Stimulated activated CD8-positive, alpha-beta memory T cell treated with anti-CD3 and anti-CD28 coated beads, Interleukin-15, amount 100 ng/mL, for 24 hours (primary cell): ENCODE measurements around the gene SLC8A1.

ENCODE experiments used
- DNase-seq: peaks from one replicate; pipeline ENCODE4 v3.0.0-alpha.2; 2020; ENCODE audit warnings: low read depth

SLC8A1 gene

DNA sequence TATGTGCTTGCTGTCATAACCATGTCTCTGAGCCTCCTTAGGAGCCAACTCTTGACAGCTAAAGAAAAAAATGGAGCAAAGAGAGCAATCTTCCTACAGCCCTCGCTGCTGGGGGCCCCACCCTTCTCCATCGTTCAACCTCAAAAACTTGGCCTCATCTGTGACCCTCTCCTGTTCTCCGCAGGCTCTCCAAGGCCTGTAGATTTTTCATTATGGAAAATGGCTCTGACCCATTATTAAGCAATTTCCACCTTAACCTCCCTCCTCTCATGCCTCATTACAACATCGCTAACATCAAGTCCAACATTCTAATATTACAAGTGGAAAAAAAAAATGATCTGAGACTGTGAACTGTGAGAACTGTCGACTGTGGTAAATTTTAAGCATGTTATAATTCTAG is 98.7 kb downstream of the SLC8A1 start:
- no peak for DNase-seq

DNA sequence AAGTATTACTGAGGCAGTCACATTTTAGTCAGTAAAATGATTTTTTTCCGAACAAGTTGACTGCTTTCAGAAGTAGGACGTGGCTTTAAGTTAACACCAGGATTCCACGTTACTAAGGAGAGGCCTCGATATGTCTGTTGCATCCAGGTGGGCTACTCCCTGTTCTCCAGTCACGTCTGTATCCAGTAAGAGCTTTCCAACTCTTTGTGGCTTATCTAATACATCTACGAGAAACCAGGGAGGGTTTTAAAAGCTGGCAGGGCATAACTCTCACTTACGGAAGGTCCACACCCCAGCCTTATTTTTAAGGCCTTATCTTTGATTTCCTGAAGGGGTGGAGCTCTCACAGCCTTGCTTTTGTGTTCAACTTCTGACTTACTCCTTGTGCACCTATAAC is 99.2 kb downstream of the SLC8A1 start:
- no peak for DNase-seq

DNA sequence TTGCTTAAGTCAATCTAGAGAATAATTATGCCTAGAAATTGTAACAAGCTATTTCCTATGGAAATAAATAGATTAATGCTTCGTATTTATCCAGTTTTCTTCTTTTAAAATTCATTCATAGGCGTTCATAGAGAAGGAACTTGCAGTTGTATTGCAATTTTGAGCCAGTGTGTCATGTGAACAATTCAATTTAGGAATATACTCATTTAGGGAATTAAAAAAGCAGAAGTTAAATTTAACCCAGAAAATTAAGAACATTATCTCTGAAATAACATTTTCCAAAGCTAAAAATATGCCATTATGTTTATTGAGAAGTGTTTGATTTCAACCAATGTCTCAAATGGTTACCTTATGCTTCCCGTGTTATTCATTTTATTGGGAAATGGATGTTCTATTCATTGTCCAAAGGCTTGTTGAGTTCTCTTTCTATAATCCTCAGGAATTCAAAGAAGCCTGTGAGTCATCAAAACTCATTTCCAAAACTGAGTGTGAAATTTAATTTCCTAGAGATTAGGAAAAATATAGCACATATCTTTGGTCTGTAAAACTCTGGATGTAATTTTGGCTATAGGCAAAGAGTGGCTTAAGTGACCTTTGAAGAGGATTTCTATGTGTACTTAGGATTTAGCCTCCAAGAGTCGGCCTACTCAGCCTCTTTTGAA is 99.7 kb downstream of the SLC8A1 start:
- DNase-seq = no peak

DNA sequence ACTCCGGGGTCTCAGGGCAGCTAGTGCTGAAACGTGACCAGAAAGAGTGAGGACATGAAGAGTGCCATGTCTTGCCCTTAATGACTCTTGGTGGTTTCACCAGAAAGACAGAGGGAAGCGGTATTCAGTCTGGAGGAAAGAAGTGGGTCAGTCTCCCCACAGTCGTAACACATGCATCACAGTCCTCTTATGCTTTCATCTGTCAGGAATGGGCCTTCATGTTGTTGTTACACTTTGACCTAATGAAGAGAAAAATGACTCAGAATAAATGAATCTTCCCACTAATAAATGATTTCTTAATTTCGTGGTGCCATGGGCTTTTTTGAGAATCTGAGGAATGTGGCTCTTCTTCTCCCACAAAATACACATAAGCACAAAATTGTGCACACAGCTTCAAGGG is 103.2 kb downstream of the SLC8A1 start:
- DNase-seq = no peak

DNA sequence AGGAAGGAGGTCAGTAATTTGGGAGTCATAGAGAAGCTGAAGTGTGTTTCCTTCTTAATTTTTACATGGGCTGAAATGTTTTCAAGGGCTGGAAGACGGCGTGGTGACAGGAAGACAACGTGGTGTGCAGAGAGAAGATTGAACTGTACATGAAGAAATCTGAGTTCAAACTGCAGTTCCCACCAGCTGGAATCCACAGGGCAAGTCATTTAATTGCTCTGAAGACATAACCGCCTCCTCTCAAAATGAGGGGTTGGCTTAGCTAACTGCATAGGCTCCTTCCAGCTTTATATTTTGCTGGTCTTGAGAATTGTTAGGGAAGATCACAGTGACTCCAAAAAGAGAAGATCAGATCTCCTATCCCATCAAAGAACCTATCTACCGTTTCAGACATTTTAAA is 103.9 kb downstream of the SLC8A1 start:
- DNase-seq = no peak

DNA sequence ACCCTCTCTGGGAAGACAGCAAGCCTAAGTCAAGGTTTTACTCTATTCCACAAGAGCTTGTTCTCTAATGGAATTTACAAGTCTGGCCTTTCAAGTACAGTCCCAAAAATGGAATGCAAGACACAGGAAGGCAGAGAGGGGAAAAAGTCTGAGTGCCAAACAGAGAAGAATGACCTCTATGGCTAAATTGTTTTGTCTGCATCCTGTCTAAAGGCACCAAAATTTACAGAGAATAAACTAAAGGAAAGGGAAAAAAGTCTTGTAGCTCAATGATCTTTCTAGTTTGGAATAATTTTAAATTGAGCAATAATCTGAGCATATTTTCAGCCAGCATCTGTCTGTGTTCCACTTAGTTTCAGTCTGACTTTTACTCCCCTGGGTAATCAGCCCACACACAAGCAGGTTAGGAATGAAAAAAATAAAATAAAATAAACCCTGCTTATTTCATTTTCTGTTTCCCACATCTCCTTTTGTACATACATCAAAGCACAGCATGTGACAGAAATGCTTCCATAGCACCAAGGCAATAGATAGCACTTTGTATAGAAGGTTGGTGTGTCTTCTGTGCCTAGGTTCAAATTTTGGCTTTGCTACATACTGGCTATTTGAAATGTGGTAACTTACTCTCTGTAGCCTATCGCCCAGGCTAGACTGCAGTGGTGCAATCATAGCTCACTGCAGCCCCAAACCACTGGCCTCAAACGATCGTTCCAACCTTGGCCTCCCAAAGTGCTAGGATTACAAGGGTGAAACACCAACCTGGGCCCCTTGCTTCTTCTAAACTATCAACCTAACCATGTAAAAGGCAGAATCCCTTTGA is 105.1 kb downstream of the SLC8A1 start:
- DNase-seq = no peak

DNA sequence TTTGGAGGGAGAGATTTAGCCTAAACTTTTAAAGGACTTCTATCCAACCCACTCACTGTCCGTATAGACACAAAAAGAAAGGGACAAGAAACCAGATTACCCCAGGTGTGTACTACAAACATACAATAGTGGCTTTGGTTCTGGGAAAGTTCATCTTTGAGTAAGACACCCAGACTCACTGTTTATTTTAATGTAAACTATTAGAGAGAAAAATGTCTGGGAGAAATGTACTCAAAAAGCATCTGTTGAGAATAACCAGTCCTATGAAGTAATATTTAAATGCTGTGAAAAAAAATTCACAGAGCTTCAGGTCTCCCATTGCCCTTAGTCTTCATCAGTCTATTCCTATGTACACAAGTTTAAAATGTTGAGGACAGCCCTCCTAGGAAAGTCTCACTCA is 107.5 kb downstream of the SLC8A1 start:
- DNase-seq = no peak

DNA sequence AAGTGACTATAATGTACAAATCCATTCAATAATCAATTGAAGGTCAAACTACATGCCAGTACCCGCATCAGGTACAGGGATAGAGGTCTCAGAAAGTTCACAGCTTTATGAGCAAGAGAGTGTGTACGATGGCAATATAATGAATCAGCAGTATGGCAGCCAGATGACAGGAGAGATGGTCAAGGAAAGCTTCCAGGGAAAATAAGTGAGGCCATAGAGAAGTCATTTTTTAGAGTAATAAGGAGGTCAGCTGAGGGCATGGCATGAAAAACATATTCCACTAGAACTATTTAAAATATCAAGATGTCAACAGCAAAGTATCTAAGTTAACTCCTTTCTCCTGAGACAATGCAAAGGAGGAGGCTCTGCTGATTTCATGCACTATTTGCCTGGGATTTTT is 108.0 kb downstream of the SLC8A1 start:
- no peak for DNase-seq

DNA sequence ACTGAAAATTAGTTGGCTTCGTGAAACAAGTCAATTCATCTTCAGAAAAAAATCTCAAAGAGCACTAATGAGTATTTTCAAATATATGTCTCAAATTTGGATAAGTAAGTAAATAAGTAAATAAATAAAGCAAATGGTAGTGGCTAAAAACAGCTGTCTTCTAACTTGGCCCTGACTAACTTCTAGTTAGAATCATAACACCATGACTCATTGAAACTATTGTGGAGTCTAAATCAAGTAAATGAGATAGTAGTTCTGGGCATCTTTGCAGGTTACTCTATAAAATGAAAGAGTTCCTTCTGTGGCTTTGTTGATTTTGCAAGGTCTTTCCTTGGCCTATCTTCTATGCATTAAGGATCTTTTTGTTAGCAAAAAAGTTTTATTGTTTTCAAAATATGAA is 110.7 kb downstream of the SLC8A1 start:
- no peak for DNase-seq

DNA sequence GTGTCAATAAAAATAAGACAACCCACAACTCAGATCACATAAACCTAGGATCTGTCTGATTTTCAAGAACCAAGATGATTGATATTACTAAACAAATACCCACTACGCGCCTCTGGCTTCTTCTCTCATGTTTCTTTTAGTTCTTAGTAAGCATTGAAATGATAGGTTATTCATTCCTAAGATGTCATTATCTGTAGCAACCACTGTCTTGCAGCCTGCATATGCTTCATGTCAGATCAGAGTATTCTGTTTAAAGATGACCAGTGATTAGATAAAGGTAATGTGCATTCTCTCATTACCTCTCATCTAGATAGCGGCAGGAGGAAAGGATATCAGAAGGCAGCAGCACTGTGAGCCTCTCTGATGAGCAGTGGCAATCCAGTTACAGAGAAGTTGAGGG is 112.9 kb downstream of the SLC8A1 start:
- no peak for DNase-seq

DNA sequence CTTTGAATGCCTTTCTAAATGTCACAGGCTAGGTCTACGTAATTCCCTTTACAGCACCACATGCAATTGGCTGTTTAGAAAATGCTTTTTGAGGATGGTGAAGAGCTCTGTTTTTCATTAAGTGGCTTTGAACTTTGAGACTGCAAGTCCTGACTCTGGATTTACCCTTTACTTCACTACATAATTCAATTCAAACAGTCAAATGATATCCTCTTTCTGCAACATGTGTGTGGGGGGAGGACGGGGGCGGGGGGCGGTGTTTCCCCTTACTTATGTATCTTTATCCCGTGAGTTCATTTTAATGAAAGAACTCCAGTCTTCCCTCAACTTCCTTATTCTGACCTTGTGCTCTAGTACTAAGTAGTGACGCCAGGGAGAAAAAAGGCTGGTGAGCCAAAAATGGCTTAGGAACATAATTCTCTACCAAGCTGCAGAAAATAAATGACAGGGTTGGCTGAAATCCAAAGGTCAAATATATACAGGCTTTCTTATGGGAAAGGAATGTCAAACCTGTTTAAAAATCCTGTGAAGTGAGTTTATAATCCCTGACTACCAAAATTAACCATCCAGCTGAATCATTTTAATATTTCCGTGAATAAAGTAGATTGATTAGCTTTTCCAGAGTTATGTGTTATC is 119.6 kb downstream of the SLC8A1 start:
- no peak for DNase-seq

DNA sequence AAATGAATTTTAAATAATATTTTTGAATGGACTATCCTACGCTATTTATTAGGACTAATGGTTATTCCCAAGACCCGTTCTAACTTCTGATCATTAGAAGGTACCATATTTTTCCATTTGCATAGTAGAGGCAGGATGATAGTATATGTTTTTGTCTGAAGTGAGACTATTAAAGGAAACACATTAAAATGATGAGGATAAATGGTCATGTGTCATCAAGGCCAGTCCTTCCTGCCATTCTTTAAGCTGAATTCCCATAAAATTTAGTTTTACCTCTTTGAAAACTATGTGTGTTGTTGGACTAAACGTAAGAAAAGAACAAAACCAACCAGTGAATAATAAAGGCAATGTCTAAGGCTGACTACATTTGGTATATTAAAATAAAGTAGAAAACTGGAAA is 121.8 kb downstream of the SLC8A1 start:
- no peak for DNase-seq

DNA sequence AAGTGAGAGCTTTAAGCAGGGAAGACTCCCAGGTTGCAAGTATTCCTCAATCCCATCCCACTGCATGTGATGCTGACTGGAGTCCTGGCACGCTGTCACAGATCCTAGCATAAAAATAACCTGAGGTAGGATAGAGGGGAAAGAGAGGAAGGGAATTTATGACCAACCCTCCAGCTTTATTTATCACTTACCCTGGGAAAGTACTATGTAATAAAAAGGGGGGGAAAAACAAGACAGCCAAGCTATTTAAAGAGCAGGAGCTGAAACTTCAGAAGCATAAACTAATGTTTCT is 122.2 kb downstream of the SLC8A1 start:
- DNase-seq = no peak

DNA sequence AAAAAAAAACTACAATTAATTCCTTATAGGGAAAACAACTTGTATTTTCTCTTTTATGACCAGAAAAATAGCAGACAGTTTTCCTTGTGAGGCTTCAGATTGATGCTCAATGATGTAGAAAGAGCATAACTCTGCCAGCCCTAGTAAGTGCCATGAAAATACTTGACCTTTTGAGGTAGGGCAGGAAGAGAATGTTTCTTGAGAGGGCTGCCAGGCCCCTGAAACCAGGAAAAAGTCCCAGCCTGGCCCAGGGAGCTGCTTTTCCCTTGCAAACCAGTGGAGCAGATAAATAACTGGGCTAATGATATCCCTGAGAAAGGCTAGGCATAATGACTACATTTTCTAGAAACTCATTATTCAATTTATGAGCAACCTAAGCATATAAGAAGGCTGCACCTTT is 126.8 kb downstream of the SLC8A1 start:
- DNase-seq = no peak

DNA sequence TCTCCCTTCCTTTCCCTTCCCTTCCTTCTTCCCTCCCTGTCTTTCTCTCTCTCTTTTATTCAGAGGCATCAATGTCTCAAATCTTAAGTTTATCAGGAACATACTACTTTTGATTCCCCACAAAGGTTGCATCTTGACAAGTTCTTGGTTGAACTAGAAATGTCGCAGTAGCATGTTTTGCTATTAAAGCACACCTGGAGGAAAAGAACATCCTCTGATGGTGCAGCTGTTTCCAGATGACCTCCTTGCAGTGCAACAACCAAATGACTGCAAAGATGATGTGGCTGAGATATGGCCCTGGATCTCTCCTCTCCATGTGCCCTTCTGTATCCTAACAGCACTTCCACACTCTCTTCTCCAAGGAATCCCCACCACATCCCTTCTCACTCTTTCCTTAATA is 127.2 kb downstream of the SLC8A1 start:
- no peak for DNase-seq

DNA sequence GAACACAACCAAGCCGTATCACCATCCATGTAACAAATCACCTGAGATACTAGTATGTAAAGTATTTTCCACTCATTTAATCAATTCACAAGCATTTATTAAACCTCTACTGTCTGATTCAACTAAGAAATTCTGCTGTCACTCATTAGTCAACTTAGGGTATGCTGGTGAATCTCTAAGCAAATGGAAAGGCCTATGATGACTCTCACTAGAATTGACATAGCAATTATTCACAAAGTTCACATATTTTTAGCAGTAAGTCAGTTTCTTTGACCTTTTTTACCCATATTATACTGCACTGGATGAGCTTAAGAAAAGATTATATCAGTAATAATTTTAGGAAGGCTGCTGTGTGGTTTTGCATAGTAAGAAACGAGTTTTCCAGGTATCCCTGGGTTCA is 130.1 kb downstream of the SLC8A1 start:
- DNase-seq = no peak

DNA sequence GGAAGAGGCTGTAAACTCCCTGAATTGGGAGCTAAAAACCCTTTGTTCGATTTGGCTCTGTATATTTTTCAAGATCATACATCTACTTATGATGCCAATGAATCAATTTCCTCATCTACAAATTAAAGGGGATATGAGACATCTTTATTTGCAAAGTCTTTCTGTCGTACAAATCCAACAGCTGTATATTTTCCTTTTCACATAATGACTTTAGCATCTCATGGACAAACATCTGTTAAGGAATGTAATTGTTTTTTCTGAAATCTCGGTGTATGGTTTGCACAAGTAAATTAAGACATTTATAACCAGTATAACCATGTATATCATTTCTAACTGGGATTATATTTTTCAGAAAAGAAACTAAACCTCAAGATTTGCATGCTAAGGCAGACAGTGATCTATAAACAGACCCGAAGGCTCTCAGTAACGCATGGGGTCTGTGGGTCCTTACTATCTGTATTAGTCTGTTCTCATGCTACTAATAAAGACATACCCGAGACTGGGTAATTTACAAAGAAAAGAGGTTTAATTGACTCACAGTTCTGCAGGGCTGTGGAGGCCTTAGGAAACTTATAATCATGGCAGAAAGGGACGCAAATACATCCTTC is 130.8 kb downstream of the SLC8A1 start:
- DNase-seq = no peak

DNA sequence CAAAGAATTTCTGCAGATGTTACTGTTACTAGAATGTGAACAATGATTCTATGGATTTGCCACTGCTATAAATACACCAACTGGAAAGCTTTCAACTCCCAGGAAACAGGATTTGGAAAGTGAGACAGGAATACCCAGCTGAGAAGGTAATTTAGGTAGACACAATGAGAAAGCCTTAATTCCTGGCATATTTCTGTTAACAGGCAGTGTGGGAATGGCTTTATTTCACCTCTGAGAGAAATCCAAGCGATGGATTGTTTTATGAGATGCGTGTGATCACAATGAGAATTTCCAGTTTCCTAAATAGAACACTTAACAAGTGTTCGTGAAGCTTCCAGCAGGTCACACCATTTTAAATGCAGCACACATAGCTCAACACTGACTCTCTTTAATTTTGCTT is 133.0 kb downstream of the SLC8A1 start:
- no peak for DNase-seq

DNA sequence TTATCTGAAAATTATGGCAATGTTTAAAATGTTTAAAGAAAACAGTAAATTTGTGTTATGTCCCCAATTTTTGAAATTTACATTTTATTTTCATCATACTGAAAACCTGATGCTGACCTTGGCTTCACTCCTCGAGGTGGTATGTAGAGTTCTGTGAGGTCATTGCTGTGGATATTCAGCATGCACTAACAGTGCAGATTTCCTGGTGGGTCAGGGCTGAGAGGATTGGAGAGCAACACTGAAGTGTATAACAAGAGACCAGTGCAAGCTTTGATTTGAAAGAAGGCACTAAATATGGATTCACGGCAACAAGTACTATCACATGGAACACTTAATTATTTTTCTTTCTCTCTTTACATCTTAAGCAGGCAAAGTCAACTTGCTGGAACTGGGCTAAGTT is 134.1 kb downstream of the SLC8A1 start:
- no peak for DNase-seq

DNA sequence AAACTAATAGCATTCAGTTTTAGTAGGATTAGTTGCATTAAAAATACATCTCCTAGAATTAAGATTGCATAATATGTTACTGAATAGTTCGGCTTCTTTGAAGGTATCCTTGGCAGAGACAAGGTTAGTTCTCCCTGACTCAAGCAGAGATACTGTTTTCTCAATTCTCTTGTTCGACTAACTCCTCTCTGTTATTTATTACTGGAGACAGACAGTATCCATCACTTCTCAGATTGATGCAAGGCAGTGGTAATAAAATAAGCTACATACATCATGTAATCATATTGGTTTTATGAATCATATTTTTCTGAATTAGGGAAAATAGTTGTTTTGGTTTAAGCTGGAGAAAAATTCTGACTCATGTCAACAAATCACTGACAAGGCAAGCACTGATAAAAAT is 134.8 kb downstream of the SLC8A1 start:
- no peak for DNase-seq

DNA sequence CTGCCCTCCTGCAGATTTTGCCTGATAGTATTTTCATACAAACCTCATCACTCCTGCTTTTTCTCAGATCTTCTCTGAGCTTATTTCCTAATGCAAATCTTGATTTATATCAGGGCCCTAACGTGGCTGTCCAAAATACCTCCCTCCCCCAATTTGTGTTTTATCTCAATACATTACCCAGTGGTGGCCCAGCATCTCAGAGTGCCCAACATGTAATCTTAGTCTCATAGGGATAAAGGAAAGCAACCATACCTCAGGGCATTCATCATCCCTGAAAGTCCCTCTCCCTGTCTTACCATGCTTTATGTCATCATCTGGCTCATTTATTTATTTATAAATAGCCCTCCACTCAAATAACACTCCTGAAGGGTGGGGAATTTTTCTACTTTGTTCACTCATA is 135.3 kb downstream of the SLC8A1 start:
- no peak for DNase-seq

DNA sequence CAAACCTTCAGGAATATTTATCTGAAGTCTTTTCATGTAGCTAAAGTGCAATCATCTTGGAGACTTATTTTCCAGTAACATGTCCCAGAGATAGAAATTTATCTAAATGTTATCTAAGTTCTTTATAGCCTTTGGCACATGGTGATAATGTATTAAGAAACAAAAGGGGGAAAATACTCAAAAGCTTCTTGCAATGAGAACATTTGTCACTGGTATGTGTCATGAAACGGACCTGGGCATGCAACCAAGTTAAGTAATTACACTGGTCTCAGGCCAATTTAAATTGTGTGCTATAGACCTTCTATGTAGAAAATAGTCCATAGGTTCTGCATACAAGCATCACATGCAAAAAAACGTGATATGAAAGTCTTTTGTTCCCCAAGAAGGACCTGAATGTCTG is 136.2 kb downstream of the SLC8A1 start:
- no peak for DNase-seq

DNA sequence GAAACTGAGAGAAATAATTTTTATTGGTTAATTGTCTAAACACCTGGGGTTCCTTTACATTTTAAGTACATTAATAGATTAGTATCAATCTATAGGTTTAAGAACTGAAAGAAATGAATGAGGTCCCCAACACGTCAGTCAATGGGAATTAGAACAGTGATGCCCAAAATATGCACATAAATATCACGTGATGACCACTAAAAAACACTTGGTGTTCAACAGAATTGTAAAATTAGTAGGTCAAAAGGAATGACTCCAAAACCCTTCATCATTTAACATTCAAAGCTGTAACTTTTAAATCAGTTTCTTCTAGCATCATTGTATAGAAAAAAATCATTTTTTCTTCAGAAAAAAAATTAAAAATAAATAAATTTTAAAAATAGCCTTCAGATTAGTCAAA is 140.9 kb downstream of the SLC8A1 start:
- DNase-seq = no peak
